ENCODE results near the gene BEGAIN.

Gene BEGAIN

DNA sequence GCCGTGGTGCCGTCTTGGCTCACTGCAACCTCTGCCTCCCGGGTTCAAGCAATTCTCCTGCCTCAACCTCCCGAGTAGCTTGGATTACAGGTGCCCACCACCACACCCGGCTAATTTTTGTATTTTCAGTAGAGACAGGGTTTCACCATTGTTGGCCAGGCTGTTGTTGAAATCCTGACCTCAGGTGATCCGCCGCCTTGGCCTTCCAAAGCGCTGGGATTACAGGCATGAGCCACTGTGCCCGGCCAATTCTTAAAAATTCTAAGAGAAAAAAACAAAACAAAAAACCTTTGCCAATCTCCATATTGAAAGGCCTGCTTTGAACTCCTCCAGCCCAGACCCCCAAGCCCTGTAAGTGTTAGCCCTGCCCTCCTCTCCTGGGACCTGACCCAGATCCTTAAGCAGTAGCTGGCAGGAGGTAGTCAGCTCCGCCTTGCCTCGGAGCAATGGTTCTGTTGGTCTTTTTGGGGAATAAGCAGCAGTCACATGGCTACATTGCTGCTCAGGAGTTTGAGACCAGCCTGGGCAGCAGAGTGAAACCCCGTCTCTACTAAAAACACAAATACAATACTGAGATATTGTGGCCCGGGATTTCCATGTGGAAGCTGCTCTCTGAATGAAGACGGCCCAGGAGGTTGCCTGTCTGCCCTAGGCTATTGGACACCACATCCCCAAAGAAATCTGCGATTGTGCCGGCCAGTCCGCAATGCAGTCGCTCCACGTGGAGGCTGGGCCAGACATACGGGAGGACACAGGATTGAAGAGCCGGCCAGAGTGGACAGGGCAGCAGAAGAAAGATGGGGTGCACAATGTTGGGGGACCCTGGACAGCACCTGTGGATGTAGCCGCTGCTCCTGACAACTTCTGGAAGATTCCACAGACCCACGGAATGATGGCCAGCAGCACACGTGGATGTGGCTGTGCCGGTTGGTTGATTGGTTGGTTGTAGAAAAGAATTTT is 28.8 kb upstream of the BEGAIN start:
- no peak for DNase-seq (ENCODE audit: low read depth in 3 of 3)

DNA sequence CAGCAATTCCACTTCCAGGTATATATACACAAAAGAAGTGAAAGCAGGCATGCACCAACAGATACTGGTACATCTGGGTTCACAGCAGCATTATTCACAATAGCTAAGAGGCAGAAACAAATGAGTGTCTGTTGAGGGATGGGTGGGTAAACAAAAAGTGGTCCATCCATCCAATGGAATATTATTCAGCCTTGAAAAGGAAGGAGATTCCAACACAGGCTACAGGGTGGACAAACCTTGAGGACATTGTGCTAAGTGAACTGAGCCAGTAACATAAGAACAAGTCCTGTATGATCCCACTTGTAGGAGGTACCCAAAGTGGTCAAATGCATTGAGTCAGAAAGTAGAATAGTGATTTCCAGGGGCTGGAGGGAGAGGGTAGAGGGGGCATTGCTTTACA is 27.6 kb upstream of the BEGAIN start:
- DNase-seq (ENCODE audit: low read depth in 3 of 3) = no peak

DNA sequence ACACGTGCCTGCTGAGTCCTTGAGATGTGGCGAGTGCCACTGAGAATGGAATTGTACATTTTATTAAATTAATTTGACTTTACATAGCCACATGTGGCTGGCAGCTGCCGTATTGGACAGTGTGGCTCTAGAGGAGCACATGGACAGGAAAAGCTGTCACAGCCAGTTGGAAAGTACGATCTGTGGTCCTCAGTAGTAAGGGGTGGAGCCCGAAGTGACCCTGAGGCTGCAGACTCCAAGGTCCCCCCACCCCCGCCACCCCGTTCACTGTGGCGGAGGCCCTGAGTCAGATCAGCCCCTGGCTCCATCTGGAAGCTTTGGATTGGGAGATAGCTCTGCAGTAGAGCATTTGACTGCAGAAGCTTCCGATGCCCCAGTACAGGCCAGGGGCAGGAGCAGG is 25.8 kb upstream of the BEGAIN start:
- DNase-seq (ENCODE audit: low read depth in 3 of 3) = no peak

DNA sequence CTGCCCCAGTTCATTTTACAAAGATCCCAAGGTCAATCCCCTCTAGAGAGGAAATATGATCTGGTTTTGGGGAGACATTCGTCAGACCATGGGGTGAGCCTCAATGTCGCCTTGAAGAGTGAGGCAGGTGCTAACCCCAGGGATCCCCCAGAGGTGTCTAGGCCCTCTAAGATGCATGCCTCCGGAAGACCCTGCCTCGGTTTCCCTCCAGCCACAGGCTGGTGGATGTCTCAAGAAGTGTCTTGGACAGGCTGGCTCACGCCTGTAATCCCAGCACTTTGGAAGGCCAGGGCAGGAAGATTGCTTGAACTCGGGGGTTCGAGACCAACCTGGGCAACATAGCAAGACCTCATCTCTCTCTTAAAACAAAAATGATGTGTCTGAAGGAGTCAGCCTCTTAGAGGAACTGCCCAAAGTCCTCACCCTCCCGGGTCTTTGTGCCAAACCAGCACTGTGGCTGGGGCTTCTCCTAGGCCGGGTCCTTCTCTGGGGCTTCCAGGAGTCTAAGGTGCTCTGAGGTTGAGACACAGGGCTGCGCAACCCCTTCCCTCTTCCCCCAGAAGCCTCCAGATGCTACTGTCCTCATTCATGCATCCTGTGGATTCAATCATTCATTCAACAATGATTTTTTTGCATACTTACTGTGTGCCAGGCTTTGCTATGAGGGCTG is 24.7 kb upstream of the BEGAIN start:
- no peak for DNase-seq (ENCODE audit: low read depth in 3 of 3)

DNA sequence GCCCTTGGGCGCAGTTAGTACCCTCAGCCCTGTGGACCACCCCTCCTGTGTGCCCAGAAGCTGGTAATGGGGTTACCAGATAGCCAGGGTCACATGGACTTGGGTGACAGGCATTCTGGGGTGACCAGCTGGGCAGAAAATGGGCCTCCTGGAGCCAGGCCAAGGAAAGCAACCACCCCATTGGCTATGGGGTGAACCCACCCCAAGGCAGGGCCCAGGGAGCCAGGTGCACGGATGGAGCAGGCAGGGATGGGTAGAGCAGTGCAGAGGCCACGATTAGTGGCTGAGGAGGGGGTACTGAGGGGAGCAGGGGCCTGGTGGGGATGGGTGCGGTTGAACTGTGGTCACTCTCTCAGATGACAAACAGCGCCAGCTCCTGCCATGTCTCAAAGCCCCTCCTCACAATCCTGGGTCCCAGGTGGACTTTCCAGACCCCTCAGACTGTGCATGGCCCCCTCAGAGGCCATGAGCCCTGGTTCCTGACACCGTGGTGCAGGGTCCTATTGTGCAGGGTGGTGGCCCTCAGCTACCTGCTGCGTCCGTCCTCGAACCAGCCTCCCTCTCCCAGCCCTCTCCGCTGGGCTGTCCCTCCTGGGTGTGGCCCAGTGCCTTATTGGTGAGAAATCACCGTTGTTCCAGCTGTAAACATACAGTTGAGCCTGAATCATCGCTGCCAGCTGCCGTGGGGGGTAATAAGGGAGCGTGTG is 23.4 kb upstream of the BEGAIN start:
- no peak for DNase-seq (ENCODE audit: low read depth in 3 of 3)

DNA sequence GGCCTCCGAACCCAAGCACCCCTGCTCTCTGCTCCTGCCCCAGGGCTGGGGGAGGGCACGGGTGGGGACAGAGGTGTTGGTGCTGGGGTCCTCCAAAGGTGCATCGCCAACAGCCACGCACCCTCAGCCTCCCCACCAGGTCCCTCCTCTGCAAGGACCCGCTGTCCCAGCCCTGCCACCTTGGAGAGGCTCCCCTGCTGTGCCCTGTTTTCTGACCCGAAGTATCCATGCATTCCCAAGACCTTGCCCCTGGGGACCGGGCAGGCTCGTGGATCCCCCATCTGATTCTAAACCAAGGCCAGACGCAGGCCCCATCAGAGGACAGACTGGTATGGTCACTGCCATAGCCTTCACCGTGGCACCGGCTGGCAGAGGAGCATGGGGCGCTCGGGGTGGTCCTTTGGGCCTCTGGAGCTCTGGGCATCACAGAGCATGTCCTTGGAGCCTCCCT is 22.7 kb upstream of the BEGAIN start:
- DNase-seq (ENCODE audit: low read depth in 3 of 3) = no peak

DNA sequence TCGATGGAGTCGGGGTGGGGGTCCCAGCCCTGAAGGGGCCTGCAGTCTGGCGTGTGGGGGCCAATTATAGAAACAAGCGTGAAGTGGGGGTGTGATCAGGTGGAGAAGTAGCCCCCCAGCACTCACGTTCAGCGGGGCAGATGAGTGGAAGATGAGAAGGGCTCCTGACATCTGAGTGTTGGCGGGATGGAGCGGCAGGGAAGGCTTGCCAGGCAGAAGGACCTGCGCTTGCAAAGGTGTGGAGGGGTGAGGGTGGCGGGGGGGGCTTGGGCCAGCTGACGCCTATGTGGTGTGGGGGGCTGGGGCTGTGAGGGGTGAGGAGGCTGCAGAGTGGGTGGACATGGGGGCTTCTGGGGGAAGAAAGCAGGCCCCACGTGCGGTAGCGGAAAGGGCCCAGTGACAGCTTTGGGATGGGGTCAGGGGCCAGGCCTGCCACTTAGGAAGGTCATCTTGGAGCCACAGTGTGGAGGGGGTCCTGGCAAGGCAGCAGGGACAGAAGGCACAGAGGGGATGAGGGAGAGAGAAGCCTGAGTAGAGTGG is 22.2 kb upstream of the BEGAIN start:
- no peak for DNase-seq (ENCODE audit: low read depth in 3 of 3)

DNA sequence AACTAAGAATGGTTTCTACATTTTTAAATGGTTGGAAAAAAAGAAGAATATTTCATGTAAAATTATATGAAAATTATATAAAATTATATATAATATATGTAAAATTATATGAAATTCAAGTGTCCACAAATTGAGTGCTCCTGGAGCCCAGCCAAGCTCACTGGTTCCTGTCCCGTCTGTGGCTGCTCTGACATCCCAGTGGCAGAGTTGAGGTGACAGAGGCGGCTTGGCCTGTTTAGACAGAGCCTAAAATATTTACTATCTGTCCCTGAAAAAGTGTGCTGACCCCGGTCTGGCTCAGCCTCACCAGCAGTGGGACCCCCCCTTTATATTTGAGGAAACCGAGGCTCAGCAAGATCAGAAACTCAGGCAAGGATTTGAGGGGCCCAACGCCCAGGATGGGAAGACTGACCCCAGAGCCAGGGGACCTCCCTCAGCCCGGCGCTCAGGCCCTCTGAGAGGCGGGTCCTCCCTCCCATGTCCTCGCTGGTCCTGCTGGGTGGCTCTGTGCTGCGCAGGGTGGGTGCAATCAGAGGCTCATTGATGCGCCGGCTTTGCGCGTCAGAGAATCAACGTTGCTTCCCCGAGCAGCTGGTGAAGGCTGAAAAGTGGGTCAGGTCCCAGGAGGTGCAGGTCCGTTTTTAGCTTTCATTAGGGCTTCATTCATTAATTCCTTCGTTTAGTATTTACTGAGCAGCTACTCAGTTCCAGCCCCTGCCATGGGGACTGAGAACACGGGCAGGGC is 21.5 kb upstream of the BEGAIN start:
- no peak for DNase-seq (ENCODE audit: low read depth in 3 of 3)

DNA sequence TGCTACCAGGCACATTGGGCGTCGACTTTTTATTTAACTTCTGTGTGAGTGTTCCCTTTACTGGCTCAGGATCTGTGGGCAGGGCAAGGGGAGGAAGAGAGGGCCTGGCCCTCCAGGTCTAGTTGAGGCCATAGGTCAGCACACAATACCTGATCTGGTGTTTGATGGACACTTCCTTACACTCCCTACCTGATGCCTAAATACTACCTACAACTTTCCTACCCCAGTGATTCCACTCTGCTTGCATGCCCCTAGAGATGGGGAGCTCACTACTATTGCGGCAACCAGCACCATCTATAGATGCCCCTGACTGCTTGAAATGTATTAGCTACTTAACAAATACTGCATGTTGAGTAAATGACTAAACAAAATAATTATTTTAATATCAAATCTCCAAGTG is 20.8 kb upstream of the BEGAIN start:
- no peak for DNase-seq (ENCODE audit: low read depth in 3 of 3)

DNA sequence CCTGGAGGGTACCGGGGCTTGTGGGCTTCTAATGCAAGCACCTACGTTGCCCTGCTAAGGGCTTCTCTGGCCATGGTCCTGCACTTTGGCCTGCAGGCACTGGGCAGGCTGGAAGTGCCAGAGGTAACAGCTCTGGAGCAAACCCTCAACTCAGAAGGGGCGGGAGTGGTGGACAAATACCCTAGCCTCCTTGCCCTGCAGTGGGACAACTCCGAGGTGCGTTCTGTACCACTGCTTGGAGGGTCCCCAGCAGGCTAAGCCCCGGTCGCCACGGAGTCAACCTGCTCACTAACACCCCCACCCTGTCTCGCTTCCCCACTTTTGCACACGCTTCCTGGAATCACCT is 20.4 kb upstream of the BEGAIN start:
- no peak for DNase-seq (ENCODE audit: low read depth in 3 of 3)

DNA sequence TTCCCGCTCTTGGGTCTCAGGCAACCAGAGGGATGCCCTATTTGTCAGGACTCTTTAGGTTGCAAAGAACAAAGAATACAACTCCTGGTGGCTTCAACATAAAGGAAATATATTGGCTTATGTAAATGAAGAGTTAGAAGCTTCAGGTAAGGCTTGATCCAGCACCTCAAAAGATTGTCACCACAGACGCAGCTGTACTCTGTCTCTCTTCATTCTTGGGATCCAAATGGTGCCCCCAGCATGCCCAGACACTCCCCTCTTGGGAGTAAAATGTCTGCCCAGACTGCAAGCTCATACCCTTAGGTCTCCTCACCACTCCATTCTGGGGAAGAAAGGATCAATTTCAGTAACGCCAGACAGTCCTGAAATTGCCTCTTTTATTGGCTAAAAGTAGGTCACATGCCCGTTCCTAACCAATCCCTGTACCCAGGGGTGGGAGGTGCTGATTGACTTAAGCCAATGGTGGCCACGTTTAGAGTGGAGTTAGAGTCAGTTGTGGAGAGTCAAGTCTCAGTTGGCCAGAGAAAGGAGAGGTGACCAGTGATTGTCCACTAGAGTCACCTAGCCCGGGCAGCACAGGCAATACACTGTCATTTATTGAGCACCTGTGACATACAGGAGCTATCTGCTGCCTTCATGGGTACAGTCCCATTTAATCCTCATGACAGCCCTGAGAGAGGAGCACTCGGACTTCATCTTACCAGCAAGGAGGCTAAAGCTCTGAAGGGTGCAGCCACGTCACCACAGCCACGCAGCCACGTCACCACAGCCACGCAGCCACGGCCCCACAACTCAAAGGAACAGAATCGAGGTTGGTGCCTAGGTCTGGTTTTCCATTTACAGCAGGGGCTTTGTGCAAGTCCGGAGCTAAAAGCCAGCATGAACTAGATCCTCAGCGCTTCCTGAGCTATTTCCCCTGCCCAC is 19.7 kb upstream of the BEGAIN start:
- DNase-seq (ENCODE audit: low read depth in 3 of 3) = no peak

DNA sequence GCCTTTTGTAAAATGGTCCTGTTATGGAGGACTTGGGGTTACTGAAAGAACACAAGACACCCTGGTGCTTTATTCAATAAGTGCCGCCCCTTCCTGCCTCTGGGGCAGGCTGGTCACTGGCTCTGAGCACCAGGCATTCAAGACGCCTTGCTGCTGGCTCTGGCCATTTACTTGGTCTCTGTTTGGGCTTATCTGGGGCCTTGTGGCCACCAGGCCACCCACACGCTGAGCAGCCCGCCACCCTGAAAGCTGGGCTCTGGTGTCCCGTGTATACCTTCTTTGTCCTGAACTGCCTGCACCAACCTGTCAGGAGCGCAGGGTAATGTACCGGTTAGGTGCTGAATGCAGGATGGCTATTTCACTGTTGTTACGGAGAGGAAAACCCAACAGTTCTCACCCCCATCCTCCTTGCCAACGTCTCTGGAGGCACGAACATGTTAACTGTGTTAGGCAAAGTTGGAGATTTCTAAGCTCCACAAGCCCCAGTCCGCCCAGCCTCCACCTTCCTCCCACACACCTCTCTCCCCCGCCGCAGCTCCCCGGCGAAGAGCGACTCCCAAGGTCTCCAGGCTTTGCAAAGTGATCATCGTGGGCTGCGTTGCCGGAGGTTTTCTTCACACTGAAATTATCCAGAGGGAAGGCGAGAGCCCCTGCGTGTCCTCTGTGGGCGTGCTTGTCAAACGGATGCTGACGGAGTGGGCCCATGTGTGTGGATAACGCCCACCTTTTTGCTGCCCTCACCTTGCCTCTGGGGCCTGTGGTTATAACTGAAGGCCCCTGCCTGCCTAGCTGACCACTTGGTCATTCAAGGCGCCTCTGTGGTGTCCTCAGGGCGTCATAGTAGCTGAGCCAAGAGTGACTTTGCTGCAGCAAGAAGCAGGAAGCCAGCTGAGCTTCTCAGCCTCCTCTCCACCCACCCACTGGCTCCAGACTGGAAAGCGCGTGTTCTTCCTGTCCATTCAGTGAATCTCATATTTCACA is 18.8 kb upstream of the BEGAIN start:
- no peak for DNase-seq (ENCODE audit: low read depth in 3 of 3)

DNA sequence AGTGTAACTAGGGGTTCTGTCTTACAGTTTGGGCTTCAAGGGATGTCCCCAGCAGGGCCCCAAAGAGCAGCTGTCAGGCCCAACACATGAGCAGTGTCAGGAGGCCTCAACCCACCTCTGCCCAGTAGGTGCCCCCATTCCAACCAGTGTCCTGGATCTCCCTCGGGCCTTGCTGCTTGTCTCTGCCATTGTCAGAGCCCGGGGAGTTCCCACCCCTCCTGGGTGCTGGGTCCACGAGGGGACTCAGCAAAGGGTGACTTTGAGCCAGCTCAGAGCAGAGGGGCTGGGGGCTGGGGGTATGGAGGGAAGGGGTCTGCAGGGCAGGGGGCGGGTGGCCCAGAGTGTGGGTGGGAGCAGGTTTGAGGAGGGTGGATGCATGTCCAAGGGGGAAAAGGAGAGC is 18.0 kb upstream of the BEGAIN start:
- no peak for DNase-seq (ENCODE audit: low read depth in 3 of 3)

DNA sequence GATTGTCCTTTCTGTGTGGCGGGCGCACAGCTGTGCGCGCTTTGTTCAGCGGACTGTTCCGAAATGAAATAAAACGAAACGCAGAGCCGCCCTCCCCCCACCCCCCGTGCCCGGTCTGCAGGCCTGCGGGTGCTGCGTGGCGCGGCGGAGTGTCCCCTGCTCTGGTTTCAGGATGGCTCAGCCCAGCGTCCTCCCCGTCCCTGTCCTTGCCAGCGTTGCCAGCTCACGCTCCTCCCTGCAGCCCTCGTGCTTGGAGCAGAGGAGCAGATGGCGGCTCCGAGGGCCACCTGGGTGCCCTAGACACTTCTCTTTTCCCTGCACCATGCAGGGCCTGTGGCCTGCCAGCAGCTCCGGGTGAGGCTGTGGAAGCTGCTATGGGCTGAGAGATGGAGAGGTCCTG is 17.5 kb upstream of the BEGAIN start:
- DNase-seq (ENCODE audit: low read depth in 3 of 3) = no peak

DNA sequence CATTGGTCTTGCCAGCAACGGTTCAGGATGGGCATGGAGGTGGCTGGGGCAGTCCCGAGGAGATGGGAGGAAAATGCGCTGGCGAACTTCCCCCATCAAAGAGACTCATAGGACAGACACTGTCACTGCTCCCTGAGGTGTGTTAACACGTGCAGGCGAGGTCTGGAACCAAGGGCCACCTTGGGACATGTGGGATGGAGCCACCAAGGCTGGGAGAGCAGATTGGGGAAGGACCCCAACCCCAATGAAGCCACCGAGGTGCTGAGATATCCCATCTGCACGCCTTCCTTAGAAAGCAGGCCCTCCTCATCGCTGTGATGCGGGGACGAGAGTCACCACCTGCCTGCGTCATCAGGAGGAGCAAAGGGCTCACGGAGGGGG is 16.9 kb upstream of the BEGAIN start:
- DNase-seq (ENCODE audit: low read depth in 3 of 3) = no peak

DNA sequence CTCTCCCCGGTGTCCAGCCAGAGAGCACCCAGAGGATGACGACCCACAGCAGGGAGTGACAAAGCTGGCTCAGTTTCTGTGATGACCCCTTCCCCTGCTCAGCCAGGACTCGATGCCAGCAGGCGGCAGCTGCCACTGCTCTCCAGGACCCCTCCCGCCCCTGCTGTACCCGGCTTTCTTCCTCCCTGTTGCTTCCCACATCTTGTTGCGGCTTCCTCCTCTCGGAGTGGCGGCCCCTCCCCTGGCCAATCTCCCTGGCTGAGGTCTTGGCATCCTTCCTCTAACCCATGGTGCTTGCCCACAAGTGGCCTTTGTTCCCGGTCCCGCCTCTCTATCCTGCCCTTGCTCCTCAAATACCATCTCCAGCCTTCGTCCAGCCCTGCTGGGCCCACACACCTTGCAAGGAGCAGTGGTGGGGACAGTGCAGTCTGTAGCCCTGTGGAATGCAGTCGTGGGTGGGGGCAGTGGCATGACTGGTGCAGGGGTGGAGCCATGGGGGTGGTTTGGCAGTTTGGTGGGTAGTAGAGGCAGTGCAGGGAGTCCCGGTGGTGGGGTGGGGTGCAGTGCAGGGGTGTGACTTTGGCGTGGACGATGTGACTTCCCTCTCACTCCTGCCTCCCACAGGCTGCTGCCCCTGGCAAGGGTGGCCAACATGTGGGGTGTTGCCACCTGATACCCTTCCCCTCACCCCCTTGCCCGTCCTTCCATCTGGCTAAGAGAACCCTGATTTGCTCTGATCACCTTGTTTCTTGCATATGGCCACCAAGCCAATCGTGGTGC is 16.3 kb upstream of the BEGAIN start:
- DNase-seq (ENCODE audit: low read depth in 3 of 3) = no peak

DNA sequence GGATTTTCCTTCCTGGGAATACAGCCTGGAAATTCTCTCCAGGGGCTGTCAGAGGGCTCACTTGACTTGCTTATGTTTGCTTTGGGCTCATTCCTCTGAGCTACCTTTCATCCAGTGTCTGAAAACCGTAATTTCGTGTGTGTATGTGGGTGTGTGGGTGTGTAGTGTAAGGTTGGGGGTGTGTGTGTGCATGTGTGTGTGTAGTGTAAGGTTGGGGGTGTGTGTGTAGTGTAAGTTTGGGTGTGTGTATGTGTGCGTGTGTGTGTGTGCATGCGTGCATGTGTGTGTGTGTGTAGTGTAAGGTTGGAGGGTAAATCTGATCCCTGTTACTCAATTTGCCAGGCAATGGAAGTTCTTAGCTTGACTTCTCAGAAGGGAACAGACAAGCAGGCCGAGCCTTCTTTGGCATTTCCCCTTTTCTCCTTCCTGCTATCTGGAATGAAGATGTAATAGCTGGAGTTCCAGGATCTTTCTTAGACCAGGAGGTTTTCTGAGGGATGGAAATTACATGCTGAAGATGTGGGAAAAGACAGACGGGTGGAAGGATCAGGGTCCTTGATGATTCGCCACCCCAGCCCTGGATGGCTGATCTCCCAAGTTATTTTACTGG is 15.5 kb upstream of the BEGAIN start:
- DNase-seq (ENCODE audit: low read depth in 3 of 3) = no peak

DNA sequence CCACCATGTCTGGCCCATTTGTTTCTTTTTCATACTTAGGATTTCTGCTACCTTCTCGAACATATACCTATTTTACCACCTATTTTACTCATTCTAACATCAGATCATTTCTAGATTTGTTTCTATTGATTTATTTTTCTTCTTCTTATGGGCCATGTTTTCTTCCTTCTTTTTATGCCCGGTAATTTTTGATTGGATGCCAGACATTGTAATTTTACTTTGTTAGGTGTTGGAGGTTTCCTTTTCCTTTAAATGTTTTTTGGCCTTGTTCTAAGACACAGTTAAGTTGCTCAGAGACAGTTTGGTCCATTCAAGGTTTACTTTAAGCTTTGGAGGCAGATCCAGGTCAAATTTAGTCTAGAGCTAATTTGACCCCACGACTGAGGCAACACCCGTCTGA is 14.7 kb upstream of the BEGAIN start:
- DNase-seq (ENCODE audit: low read depth in 3 of 3) = no peak
